HG03521 (cell line): ENCODE results near the gene PYCARD.
"Not testable (repeated sequence)": the region's sequence is repeated elsewhere in the genome, so short reads cannot be mapped to it uniquely, and the experiment has no call there.

ENCODE experiments used
- ATAC-seq: cut with Tn5 transposase; IDR thresholded peaks from one replicate; pipeline ENCODE4 v1.9.1; 2021; ENCODE audit warnings: mild to moderate bottlenecking, moderate library complexity; ENCODE audit not compliant: unreplicated experiment

PYCARD gene

GRCh38 chr16:31202414-31203375 lies at the start of gene PYCARD:
TSS of gene PYCARD (minus strand) at chr16:31202760. CDS start at chr16:31202690, 70 bp downstream.
- no peak for ATAC-seq

GRCh38 chr16:31251435-31251834 lies 48.9 kb upstream of the PYCARD start:
- no peak for ATAC-seq

- no peak for ATAC-seq
These were observed 48.3 kb upstream of the PYCARD start for GRCh38 chr16:31250782-31251384.

- ATAC-seq = no peak
These were observed 45.8 kb upstream of the PYCARD start for GRCh38 chr16:31248344-31248743.

GRCh38 chr16:31246296-31246695 lies 43.7 kb upstream of the PYCARD start:
- ATAC-seq = no peak

GRCh38 chr16:31245598-31245997 lies 43.0 kb upstream of the PYCARD start:
- ATAC-seq = not testable (repeated sequence)

GRCh38 chr16:31243734-31244670 lies 41.4 kb upstream of the PYCARD start:
- ATAC-seq = no peak

GRCh38 chr16:31242206-31242605 lies 39.6 kb upstream of the PYCARD start:
- ATAC-seq = no peak

- no peak for ATAC-seq
These were observed 35.5 kb upstream of the PYCARD start for GRCh38 chr16:31238041-31238440.

GRCh38 chr16:31229501-31229900 lies 26.9 kb upstream of the PYCARD start:
- ATAC-seq = no peak

- ATAC-seq = no peak
These were observed 25.6 kb upstream of the PYCARD start for GRCh38 chr16:31228206-31228605.

GRCh38 chr16:31225193-31225592 lies 22.6 kb upstream of the PYCARD start:
- ATAC-seq = no peak

- no peak for ATAC-seq
These were observed 21.8 kb upstream of the PYCARD start for GRCh38 chr16:31224092-31224955.

- ATAC-seq = no peak
These were observed 20.5 kb upstream of the PYCARD start for GRCh38 chr16:31223044-31223443.

GRCh38 chr16:31221357-31222160 lies 19.0 kb upstream of the PYCARD start:
- no peak for ATAC-seq

GRCh38 chr16:31219154-31219741 lies 16.7 kb upstream of the PYCARD start:
- ATAC-seq = no peak

GRCh38 chr16:31217136-31217530 lies 14.6 kb upstream of the PYCARD start:
- no peak for ATAC-seq

GRCh38 chr16:31216422-31217135 lies 14.0 kb upstream of the PYCARD start, which contains the start of gene PYDC1:
TSS of gene PYDC1 (minus strand) at chr16:31217135. CDS start at chr16:31217028, 107 bp downstream.
- ATAC-seq = no peak
